GM18873 (cell line): ENCODE data around the gene ANKFN1.
A peak's percentile ranks its signal among the peaks of the same experiment; 100 is the strongest.

Source experiments
- ATAC-seq: cut with Tn5 transposase; IDR thresholded peaks from one replicate; pipeline ENCODE4 v1.9.1; 2021; ENCODE audit warnings: mild to moderate bottlenecking, moderate library complexity, moderate number of reproducible peaks; ENCODE audit not compliant: unreplicated experiment, low FRiP score

Gene ANKFN1

DNA sequence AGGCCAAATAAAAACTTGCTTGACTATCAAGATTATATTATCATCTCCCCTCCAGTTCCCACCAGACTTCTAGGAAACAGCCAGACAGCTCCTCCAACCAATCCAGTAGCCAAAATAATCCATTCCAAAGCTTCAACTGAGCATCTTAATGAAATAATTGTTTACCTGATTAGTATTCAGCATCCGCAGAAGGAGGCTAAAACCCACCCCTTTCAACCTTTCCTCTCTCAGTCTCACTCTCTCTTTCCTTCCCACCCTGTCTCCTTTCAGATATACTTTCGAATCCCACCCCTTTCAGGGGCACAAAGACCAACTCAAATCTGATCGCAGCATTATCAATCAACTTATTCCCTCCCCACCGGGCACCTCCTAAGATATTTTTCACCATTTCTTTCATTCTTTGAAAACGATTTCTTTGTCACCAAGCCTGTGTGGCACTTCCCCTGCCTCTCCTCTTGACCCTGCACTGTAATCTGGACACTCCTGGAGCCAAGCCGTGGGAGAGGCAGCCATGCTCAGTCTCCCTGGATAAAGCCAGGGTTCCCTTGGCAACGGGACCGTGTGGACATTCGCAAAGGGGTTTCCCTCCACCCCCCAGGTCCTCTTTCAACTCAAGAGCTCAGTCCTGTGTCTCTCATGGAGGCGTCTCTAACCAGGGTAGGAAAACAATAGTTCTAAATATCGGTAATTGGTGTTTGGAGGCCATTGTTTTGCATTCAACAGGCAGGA, at the start of gene ANKFN1:
TSS of gene ANKFN1 (plus strand) at position 602 of the 729 bp plus-strand sequence. CDS start 59,193 bp downstream, outside the sequence.
- ATAC-seq = no peak

- peak; percentile 78 for ATAC-seq
These were observed 44.4 kb upstream of the ANKFN1 start for GRCh38 chr17:56108811-56109284.

GRCh38 chr17:56109836-56110235, 43.4 kb upstream of the ANKFN1 start:
- ATAC-seq = no peak

GRCh38 chr17:56110463-56111135, 42.7 kb upstream of the ANKFN1 start:
- no peak for ATAC-seq

- ATAC-seq = no peak
These were observed 41.4 kb upstream of the ANKFN1 start for GRCh38 chr17:56111706-56112485.

DNA sequence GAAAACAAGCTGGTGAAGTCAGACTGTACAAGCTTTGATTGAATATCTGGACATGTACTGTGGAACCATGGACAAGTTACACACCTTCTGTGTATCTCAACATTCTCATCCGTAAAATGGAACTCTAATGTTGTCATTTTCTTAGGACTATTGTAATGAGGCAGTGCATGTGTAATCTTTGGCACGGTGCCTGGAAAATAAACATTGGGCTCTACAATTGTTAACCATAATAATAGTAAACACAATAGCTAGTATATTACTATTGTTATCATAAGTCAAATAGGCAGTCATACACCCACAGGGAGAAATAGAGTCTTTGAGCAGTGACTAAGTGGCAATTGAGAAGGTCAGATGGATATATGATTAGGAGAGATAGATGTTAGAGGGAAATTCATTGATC, 39.8 kb upstream of the ANKFN1 start:
- ATAC-seq = no peak

DNA sequence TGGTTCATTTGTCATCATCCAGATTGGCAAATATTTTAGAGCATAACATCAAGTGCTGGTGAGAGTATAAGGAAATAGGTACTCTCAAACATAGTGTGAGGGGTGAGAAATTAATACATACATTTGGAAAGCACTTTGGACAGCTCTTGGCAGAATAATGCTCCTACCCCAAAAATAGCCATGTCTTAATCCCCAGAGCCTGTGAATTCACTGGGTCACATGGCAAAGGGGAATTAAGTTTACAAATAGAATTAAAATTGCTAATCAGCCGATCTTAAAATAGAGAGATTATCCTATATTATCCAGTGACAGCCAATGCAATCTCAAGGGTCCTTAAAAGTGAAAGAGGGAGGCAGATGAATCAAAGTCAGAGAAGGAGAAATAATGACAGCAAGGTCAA, 38.8 kb upstream of the ANKFN1 start:
- no peak for ATAC-seq

- no peak for ATAC-seq
These were observed 34.1 kb upstream of the ANKFN1 start for GRCh38 chr17:56119191-56119590.

- no peak for ATAC-seq
These were observed 33.3 kb upstream of the ANKFN1 start for GRCh38 chr17:56119936-56120335.

DNA sequence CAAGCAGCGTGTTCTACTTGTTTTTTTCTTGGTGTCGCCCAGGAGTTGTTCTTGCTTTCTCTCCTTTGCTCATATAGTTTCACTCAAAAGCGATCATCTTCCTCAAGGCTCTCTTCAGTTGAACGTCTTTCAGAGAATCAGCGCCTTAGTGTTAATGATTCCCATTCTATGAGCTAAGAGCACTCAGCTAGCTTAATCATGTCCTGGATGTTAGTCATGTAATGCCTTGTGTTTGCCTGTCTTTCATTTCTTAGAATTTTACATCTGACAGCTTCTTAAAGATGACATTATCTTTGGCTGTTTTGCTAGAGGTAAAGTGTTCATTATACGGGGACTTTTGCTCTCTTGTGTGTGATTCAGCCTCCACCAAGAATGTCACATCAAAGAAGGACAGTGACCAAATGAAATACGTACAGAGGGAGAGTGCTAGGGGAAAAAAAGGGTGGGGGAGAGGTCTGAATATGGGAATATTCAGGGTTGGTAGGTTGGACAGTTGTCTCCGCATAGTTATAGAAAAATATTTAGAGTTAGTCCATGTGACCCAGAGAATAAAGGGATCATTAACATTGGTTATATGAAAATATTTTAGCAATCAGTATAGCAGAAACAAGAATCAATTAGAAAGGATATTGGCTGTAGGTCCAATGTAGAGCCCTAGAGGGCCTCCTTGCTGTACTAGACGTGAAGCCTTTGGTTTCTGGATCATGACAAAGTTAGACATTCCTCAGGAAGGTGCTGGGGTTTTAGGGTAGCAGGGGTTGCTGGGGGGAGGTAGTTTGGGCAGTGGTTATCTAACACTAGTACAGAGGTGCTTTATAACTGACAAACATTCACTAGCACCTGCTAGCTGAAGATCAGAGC, 31.9 kb upstream of the ANKFN1 start:
- ATAC-seq = no peak

- no peak for ATAC-seq
These were observed 27.1 kb upstream of the ANKFN1 start for GRCh38 chr17:56125830-56126819.

- ATAC-seq = no peak
These were observed 23.2 kb upstream of the ANKFN1 start for GRCh38 chr17:56130026-56130425.

DNA sequence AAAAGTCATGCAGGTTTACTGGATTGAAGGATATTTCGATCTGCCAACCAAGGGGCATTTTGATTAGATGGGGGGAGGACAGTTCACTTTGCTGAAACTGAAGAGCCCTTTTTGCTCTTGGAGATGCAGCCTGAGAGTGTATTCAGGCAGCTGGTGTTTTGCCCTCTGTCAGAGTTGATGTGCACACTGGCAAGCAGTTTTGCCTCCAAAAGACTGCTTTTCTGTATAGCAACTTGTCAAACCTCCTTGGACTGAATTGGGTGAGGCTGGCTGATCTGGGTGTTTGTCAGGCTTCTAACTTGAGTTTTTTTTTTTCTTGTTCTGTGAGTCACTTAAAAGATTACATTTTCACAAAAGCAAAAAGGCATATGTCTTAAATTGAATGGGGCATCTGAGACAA, 22.6 kb upstream of the ANKFN1 start:
- ATAC-seq = no peak

GRCh38 chr17:56131431-56131830, 21.8 kb upstream of the ANKFN1 start:
- ATAC-seq = no peak

DNA sequence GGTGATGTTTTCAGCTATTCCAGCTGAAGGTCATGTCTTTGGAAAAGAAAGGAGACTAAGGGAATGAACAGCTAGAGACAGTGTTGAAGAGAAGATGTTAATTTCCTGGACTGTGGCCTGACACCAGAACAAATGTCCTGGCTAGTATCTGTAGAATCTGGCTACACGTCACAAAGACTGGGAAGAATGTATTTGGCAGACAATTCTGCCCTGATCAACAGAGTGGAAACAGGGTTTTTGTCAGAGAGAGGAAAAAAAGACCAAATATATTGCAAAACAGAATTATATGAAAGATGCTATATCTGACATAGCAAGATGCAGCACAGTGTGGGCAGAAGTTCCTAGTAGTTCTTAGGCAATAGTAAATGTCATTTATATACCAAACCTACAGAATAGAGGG, 17.0 kb upstream of the ANKFN1 start:
- ATAC-seq = no peak

- no peak for ATAC-seq
These were observed 12.0 kb upstream of the ANKFN1 start for GRCh38 chr17:56141046-56141839.

DNA sequence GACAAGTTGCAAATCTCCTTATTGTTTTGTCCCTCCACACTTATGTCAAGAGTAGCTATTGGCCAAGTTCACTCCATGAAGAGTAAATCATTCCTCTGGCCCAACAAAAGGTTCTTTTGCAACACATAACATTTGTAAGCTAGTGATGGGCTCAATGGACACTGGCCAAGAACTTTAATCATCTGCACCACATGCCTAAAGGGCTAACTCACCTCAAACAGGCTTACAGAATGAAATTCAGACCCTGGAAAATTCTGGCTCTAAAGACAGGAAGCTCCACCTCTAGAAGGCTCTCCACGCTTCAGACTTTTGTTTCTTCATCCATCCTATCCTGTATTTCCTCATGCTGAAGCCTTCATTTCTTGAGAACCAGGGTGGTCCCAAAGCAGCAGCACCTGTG, 10.9 kb upstream of the ANKFN1 start:
- no peak for ATAC-seq

GRCh38 chr17:56142781-56143180, 10.5 kb upstream of the ANKFN1 start:
- ATAC-seq = no peak
